WTC11 (cell line): ENCODE results near the gene TRAPPC11. TPM values are rescaled to one million over a fixed set of nuclear protein-coding genes. Genes with fewer than 3 reads are reported as not detected.

Source experiments
- ATAC-seq: fragments of 200-7000 bp; cut with Tn5 transposase; 2 replicates; pipeline ENCODE4 v1.10.0; 2021; ENCODE audit warnings: mild to moderate bottlenecking, moderate library complexity
- CTCF ChIA-PET: fragments of 300-600 bp; sonication (Branson Sonifier 250); formaldehyde crosslinking; loops from one replicate; lab custom pipeline; 2021; ENCODE audit warnings: antibody characterized with exemption; lab: Charles Lee
- POLR2A ChIA-PET: fragments of 350-600 bp; sonication (Branson Sonifier 250); formaldehyde crosslinking; loops from one replicate; lab custom pipeline; 2021; ENCODE audit warnings: antibody characterized with exemption; lab: Charles Lee
- DNase-seq: peaks from one replicate; pipeline ENCODE4 v3.0.0; 2021; ENCODE audit warnings: low spot score
- H3K27ac Mint-ChIP-seq: 2 replicates; pipeline ENCODE4 v1.8.0; 2021; ENCODE audit warnings: mixed read lengths
- H3K27me3 Mint-ChIP-seq: 2 replicates; pipeline ENCODE4 v1.8.0; 2021; ENCODE audit warnings: low read depth, mild to moderate bottlenecking, moderate library complexity, mixed read lengths
- H3K36me3 Mint-ChIP-seq: 2 replicates; pipeline ENCODE4 v1.8.0; 2021; ENCODE audit warnings: mixed read lengths
- H3K4me1 Mint-ChIP-seq: 2 replicates; pipeline ENCODE4 v1.8.0; 2022; ENCODE audit warnings: mixed read lengths
- H3K4me3 Mint-ChIP-seq: 2 replicates; pipeline ENCODE4 v1.8.0; 2021; ENCODE audit warnings: mild to moderate bottlenecking, moderate library complexity, mixed read lengths
- H3K9me3 Mint-ChIP-seq: 2 replicates; pipeline ENCODE4 v1.8.0; 2021; ENCODE audit warnings: mixed read lengths
- CBFB ChIP-seq: sonication (generic); formaldehyde crosslinking; IDR thresholded peaks from 2 replicates; pipeline ENCODE4 v1.8.1; 2022; ENCODE audit warnings: mild to moderate bottlenecking, low read depth, missing genetic modification reagents
- CREB1 ChIP-seq: sonication (generic); formaldehyde crosslinking; IDR thresholded peaks from 2 replicates; pipeline ENCODE4 v1.8.0; 2023; ENCODE audit warnings: mild to moderate bottlenecking, missing genetic modification reagents
- CREM ChIP-seq: sonication (generic); formaldehyde crosslinking; IDR thresholded peaks from 2 replicates; pipeline ENCODE4 v1.8.1; 2022; ENCODE audit warnings: mild to moderate bottlenecking, missing genetic modification reagents, moderate library complexity
- ESRRA ChIP-seq: sonication (generic); formaldehyde crosslinking; IDR thresholded peaks from 2 replicates; pipeline ENCODE4 v1.8.1; 2022; ENCODE audit warnings: mild to moderate bottlenecking, missing genetic modification reagents, borderline replicate concordance
- ETV6 ChIP-seq: sonication (generic); formaldehyde crosslinking; IDR thresholded peaks from 2 replicates; pipeline ENCODE4 v1.8.1; 2022; ENCODE audit warnings: mild to moderate bottlenecking, missing genetic modification reagents
- FOXP1 ChIP-seq: sonication (generic); formaldehyde crosslinking; IDR thresholded peaks from 2 replicates; pipeline ENCODE4 v1.8.0; 2022; ENCODE audit warnings: missing genetic modification reagents, mild to moderate bottlenecking, moderate library complexity, borderline replicate concordance
- GRHL2 ChIP-seq: fragments of 250-450 bp; sonication (Bioruptor Pico); IDR thresholded peaks from 2 replicates; pipeline ENCODE4 v1.8.0; 2022; ENCODE audit warnings: mild to moderate bottlenecking, moderate library complexity; ENCODE audit not compliant: insufficient replicate concordance, severe bottlenecking
- KAT7 ChIP-seq: sonication (generic); formaldehyde crosslinking; IDR thresholded peaks from 2 replicates; pipeline ENCODE4 v1.8.1; 2023; ENCODE audit warnings: missing genetic modification reagents, mild to moderate bottlenecking, borderline replicate concordance
- NFATC4 ChIP-seq: fragments of 250-450 bp; sonication (Bioruptor Pico); IDR thresholded peaks from 2 replicates; pipeline ENCODE4 v1.9.0; 2021; ENCODE audit warnings: mild to moderate bottlenecking
- NFE2L1 ChIP-seq: sonication (generic); formaldehyde crosslinking; IDR thresholded peaks from 2 replicates; pipeline ENCODE4 v1.8.1; 2023; ENCODE audit warnings: missing genetic modification reagents
- NR3C1 ChIP-seq: sonication (generic); formaldehyde crosslinking; conservative IDR thresholded peaks from 2 replicates; pipeline ENCODE4 v1.8.1; 2023; ENCODE audit warnings: low read depth, mild to moderate bottlenecking, missing genetic modification reagents
- OVOL2 ChIP-seq: fragments of 250-450 bp; sonication (Bioruptor Pico); IDR thresholded peaks from 2 replicates; pipeline ENCODE4 v1.9.0; 2021; ENCODE audit warnings: mild to moderate bottlenecking, borderline replicate concordance
- RELA ChIP-seq: sonication (generic); formaldehyde crosslinking; IDR thresholded peaks from 2 replicates; pipeline ENCODE4 v1.8.1; 2022; ENCODE audit warnings: missing genetic modification reagents, mild to moderate bottlenecking, borderline replicate concordance
- SMAD4 ChIP-seq: sonication (generic); formaldehyde crosslinking; IDR thresholded peaks from 2 replicates; pipeline ENCODE4 v1.8.0; 2022; ENCODE audit warnings: mild to moderate bottlenecking, missing genetic modification reagents
- ZNF138 ChIP-seq: sonication (generic); formaldehyde crosslinking; conservative IDR thresholded peaks from 2 replicates; pipeline ENCODE4 v1.8.1; 2022; ENCODE audit warnings: mild to moderate bottlenecking, moderate library complexity, missing genetic modification reagents
- ZNF219 ChIP-seq: sonication (generic); formaldehyde crosslinking; IDR thresholded peaks from 2 replicates; pipeline ENCODE4 v1.8.0; 2023; ENCODE audit warnings: missing genetic modification reagents, mild to moderate bottlenecking, borderline replicate concordance
- ZNF317 ChIP-seq: sonication (generic); formaldehyde crosslinking; IDR thresholded peaks from 2 replicates; pipeline ENCODE4 v1.8.1; 2023; ENCODE audit warnings: low read depth, mild to moderate bottlenecking, moderate library complexity, missing genetic modification reagents, borderline replicate concordance
- ZNF425 ChIP-seq: fragments of 250-450 bp; sonication (Bioruptor Pico); conservative IDR thresholded peaks from 2 replicates; pipeline ENCODE4 v1.9.0; 2021; ENCODE audit warnings: mild to moderate bottlenecking
- ZSCAN18 ChIP-seq: fragments of 250-450 bp; sonication (Bioruptor Pico); IDR thresholded peaks from 2 replicates; pipeline ENCODE4 v2.1.2; 2022; ENCODE audit warnings: mild to moderate bottlenecking, moderate library complexity
- total RNA-seq: library from RNA; stranded (reverse); gene quantifications from 3 replicates; pipeline ENCODE4 v1.2.3, GENCODE V29; 2021
- TF ChIP-seq, protein P1 (sequence below): sonication (generic); formaldehyde crosslinking; conservative IDR thresholded peaks from 2 replicates; pipeline ENCODE4 v1.8.1; 2022; ENCODE audit warnings: mild to moderate bottlenecking, missing genetic modification reagents
- TF ChIP-seq, protein P2 (sequence below): sonication (generic); formaldehyde crosslinking; IDR thresholded peaks from 2 replicates; pipeline ENCODE4 v1.8.0; 2022; ENCODE audit warnings: mild to moderate bottlenecking, missing genetic modification reagents
- TF ChIP-seq, protein P3 (sequence below): sonication (generic); formaldehyde crosslinking; IDR thresholded peaks from 2 replicates; pipeline ENCODE4 v1.8.0; 2022; ENCODE audit warnings: mild to moderate bottlenecking, missing genetic modification reagents
- TF ChIP-seq, protein P4 (sequence below): sonication (generic); formaldehyde crosslinking; IDR thresholded peaks from 2 replicates; pipeline ENCODE4 v1.8.0; 2022; ENCODE audit warnings: missing genetic modification reagents

The TRAPPC11 gene
- total RNA-seq, 1 experiment from 2014 or later = 33.6 TPM

DNA sequence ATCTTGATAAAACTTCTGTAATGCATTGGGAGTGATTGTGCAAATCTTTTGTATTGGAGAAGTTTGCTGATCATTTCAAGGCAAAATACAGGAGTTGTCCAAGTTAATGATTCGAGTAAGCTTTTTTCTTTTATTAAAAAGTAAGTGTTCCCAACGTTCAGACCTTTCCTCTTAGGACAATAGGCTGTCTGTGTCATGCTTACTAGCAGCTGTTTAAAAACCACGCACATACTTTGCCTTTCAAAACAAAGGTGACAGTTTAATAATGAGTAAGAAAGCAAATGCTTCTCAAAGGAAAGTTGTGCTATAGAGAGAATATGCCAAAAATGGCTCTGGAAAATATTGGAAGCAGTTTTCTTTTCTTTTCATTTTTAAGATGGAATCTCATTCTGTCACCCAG is 11.2 kb downstream of the TRAPPC11 start:
- H3K4me3 Mint-ChIP-seq = no peak overlapping the region
- ChIA-PET CTCF (no interaction called here), POLR2A (no interaction called here)
- H3K36me3 Mint-ChIP-seq = peaks cover 42% of the 10 kb centered on the region
- H3K27me3 Mint-ChIP-seq = no peaks in the 10 kb centered on the region
- no peak overlapping the region for H3K27ac Mint-ChIP-seq
- no peaks in the 10 kb centered on the region for H3K9me3 Mint-ChIP-seq
- ATAC-seq (no peak), DNase-seq (no peak)
- no peak for TF ChIP-seq ETV6 (CRISPR knock-in tag)
- no peak for TF ChIP-seq GRHL2 (CRISPR knock-in tag)
- TF ChIP-seq RELA (CRISPR knock-in tag) = no peak
- no peak for TF ChIP-seq SMAD4 (CRISPR knock-in tag)
- TF ChIP-seq ZNF219 (CRISPR knock-in tag) = no peak
- no peak for TF ChIP-seq NFATC4
- no peaks in the 10 kb centered on the region for H3K4me1 Mint-ChIP-seq

DNA sequence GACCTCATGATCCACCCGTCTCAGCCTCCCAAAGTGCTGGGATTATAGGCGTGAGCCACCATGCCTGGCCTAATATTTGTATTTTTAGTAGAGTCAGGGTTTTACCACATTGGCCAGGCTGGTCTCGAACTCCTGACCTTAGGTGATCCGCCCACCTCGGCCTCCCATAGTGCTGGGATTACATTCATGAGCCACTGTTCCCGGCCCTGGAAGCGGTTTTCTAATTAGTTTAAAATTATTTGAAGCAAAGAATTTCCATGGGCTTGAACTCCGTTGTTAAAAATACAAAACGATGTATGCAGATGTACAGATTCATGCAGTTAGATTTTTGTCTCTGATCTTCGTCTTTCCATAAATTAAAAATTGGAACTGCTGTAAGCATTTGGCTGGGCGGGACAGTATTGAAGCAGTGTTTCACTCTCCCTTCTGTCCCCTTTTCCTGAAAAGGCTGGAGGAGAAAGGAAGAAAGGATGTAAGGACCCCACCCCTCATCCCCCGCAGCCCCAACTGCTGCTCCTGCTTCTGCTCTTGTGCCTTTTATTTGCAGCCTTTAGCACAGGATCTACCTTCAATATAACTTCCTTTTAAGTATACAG is 12.0 kb downstream of the TRAPPC11 start:
- Mint-ChIP-seq H3K9me3 (no peaks in the 10 kb centered on the region), H3K4me1 (no peaks in the 10 kb centered on the region), H3K36me3 (peaks cover 38% of the 10 kb centered on the region), H3K4me3 (no peak overlapping the region), H3K27ac (no peak overlapping the region), H3K27me3 (no peaks in the 10 kb centered on the region)
- ChIA-PET CTCF (no interaction called here), POLR2A (no interaction called here)
- ATAC-seq (no peak), DNase-seq (no peak)
- TF ChIP-seq, protein P1, sequence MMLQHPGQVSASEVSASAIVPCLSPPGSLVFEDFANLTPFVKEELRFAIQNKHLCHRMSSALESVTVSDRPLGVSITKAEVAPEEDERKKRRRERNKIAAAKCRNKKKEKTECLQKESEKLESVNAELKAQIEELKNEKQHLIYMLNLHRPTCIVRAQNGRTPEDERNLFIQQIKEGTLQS (CRISPR knock-in tag) = no peak
- TF ChIP-seq, protein P2, sequence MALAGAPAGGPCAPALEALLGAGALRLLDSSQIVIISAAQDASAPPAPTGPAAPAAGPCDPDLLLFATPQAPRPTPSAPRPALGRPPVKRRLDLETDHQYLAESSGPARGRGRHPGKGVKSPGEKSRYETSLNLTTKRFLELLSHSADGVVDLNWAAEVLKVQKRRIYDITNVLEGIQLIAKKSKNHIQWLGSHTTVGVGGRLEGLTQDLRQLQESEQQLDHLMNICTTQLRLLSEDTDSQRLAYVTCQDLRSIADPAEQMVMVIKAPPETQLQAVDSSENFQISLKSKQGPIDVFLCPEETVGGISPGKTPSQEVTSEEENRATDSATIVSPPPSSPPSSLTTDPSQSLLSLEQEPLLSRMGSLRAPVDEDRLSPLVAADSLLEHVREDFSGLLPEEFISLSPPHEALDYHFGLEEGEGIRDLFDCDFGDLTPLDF (CRISPR knock-in tag) = no peak
- TF ChIP-seq ZNF317 (CRISPR knock-in tag) (no peak), FOXP1 (CRISPR knock-in tag) (no peak), OVOL2 (CRISPR knock-in tag) (no peak), SMAD4 (CRISPR knock-in tag) (no peak), KAT7 (CRISPR knock-in tag) (no peak), CBFB (CRISPR knock-in tag) (no peak), ZNF425 (CRISPR knock-in tag) (no peak)

- Mint-ChIP-seq H3K4me3 (no peak overlapping the region), H3K27ac (no peak overlapping the region), H3K9me3 (no peaks in the 10 kb centered on the region), H3K36me3 (peaks cover 33% of the 10 kb centered on the region), H3K27me3 (no peaks in the 10 kb centered on the region), H3K4me1 (no peaks in the 10 kb centered on the region)
- CTCF ChIA-PET = no interaction called here
- POLR2A ChIA-PET = no interaction called here
- DNase-seq (no peak), ATAC-seq (no peak)
- TF ChIP-seq, protein P3, sequence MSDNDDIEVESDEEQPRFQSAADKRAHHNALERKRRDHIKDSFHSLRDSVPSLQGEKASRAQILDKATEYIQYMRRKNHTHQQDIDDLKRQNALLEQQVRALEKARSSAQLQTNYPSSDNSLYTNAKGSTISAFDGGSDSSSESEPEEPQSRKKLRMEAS (CRISPR knock-in tag) = no peak
- TF ChIP-seq, protein P4, sequence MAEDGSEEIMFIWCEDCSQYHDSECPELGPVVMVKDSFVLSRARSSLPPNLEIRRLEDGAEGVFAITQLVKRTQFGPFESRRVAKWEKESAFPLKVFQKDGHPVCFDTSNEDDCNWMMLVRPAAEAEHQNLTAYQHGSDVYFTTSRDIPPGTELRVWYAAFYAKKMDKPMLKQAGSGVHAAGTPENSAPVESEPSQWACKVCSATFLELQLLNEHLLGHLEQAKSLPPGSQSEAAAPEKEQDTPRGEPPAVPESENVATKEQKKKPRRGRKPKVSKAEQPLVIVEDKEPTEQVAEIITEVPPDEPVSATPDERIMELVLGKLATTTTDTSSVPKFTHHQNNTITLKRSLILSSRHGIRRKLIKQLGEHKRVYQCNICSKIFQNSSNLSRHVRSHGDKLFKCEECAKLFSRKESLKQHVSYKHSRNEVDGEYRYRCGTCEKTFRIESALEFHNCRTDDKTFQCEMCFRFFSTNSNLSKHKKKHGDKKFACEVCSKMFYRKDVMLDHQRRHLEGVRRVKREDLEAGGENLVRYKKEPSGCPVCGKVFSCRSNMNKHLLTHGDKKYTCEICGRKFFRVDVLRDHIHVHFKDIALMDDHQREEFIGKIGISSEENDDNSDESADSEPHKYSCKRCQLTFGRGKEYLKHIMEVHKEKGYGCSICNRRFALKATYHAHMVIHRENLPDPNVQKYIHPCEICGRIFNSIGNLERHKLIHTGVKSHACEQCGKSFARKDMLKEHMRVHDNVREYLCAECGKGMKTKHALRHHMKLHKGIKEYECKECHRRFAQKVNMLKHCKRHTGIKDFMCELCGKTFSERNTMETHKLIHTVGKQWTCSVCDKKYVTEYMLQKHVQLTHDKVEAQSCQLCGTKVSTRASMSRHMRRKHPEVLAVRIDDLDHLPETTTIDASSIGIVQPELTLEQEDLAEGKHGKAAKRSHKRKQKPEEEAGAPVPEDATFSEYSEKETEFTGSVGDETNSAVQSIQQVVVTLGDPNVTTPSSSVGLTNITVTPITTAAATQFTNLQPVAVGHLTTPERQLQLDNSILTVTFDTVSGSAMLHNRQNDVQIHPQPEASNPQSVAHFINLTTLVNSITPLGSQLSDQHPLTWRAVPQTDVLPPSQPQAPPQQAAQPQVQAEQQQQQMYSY (CRISPR knock-in tag) = no peak
- TF ChIP-seq ZNF138 (CRISPR knock-in tag) (no peak), ESRRA (CRISPR knock-in tag) (no peak), CREM (CRISPR knock-in tag) (no peak), NFE2L1 (CRISPR knock-in tag) (no peak), CREB1 (CRISPR knock-in tag) (no peak), CBFB (CRISPR knock-in tag) (no peak), ZSCAN18 (CRISPR knock-in tag) (no peak), FOXP1 (CRISPR knock-in tag) (no peak), NR3C1 (CRISPR knock-in tag) (no peak)
Measured at GRCh38 chr4:183674153-183674552, 15.1 kb downstream of the TRAPPC11 start.
